Sigmoid colon (tissue), 7 donors: ENCODE data around the gene AFTPH. TPM values are rescaled to one million over a fixed set of nuclear protein-coding genes. Genes with fewer than 3 reads are reported as not detected.

Experiments used
- DNase-seq: peaks from one replicate; pipeline ENCODE4 v3.0.0-alpha.2; 2019
- H3K27ac ChIP-seq, 4 donors: fragments of 200-600 bp; sonication (generic); one replicate each; pipeline ENCODE4 v1.5.1; 2016 to 2019; ENCODE audit warnings: mild to moderate bottlenecking in 1 of 4
- H3K27me3 ChIP-seq, 3 donors: fragments of 200-600 bp; sonication (generic); one replicate each; pipeline ENCODE4 v1.5.1; 2019; ENCODE audit warnings: mild to moderate bottlenecking in 1 of 3
- H3K36me3 ChIP-seq, 4 donors: fragments of 200-600 bp; sonication (generic); one replicate each; pipeline ENCODE4 v1.5.1; 2016 to 2019
- H3K4me1 ChIP-seq, 4 donors: fragments of 200-600 bp; sonication (generic); one replicate each; pipeline ENCODE4 v1.5.1; 2017 to 2019
- H3K4me3 ChIP-seq, 4 donors: fragments of 200-600 bp; sonication (generic); one replicate each; pipeline ENCODE4 v1.5.1; 2017 to 2019; ENCODE audit warnings: mild to moderate bottlenecking in 2 of 4, moderate library complexity in 1 of 4
- H3K9me3 ChIP-seq, 4 donors: fragments of 200-600 bp in 3 of 4; sonication (generic) in 3 of 4; one replicate each; pipeline versions ENCODE4 v1.5.1 to v1.6.1; 2013 to 2019
- CTCF ChIP-seq, 4 experiments: fragments of 450-650 bp in 3 of 4; fragments of 200-600 bp in 1 of 4; IDR thresholded peaks; one replicate each; pipeline ENCODE4 v1.5.1; 2016 to 2019; ENCODE audit warnings: antibody characterized with exemption in 4 of 4, mild to moderate bottlenecking in 3 of 4, moderate library complexity in 2 of 4
- EP300 ChIP-seq, 4 donors: sonication (generic); formaldehyde crosslinking; IDR thresholded peaks; one replicate each; pipeline ENCODE4 v1.6.1; 2017; ENCODE audit warnings: antibody characterized with exemption in 4 of 4
- POLR2A ChIP-seq, 2 donors: fragments of 450-650 bp; IDR thresholded peaks; one replicate each; pipeline ENCODE4 v1.6.1; 2016; ENCODE audit warnings: antibody characterized with exemption in 2 of 2, mild to moderate bottlenecking in 2 of 2, moderate library complexity in 2 of 2
- POLR2AphosphoS5 ChIP-seq, 4 donors: sonication (generic); formaldehyde crosslinking; IDR thresholded peaks; one replicate each; pipeline ENCODE4 v1.6.1; 2017; ENCODE audit warnings: antibody characterized with exemption in 4 of 4
- WGBS, 2 donors: extraction: QIAGEN DNeasy Blood & Tissue Kit; methylation state at CpG; one replicate each; pipeline ENCODE4 v1.1.7; 2013; 5-methylcytosine and 5-hydroxymethylcytosine counted together
- intact Hi-C: fragments of 100-400 bp; cut with DNase I; formaldehyde crosslinking; loops from one replicate; pipeline ENCODE4 v1.15.1; 2023
- polyA plus RNA-seq, 3 donors: library from polyadenylated mRNA; stranded (reverse); fragments of 200-250 nt; gene quantifications; one replicate each; pipeline ENCODE4 v1.2.3, GENCODE V29; 2013
- total RNA-seq, 4 donors: library from RNA; depleted of rRNA; stranded (reverse); fragments of >200 nt; gene quantifications; one replicate each; pipeline ENCODE4 v1.1.0, GENCODE V29; 2016
- donor health status: healthy with polysubstance abuse.
- donor health status: Bipolar disorder and iron deficiency.
- donor health status: healthy.

The AFTPH gene
- total and polyA plus RNA-seq, 7 donors, result 35.7 to 60.1 (median 43.5) TPM

- Histone ChIP-seq H3K4me3 (no peak overlapping the region), H3K36me3 (no peaks in the 10 kb centered on the region), H3K27me3 (no peaks in the 10 kb centered on the region), H3K27ac (no peak overlapping the region), H3K9me3 (no peaks in the 10 kb centered on the region), H3K4me1 (no peaks in the 10 kb centered on the region)
- WGBS, 2 donors, result 87 to 93% methylated on average over 4 of the region's 4 CpGs
- DNase-seq, result no peak
- no peak for TF ChIP-seq POLR2AphosphoS5 (IDR thresholded peaks at IDR 0.05)
- no peak for TF ChIP-seq CTCF (IDR thresholded peaks at IDR 0.05)
- no peak for TF ChIP-seq POLR2A (IDR thresholded peaks at IDR 0.05)
- TF ChIP-seq EP300 (IDR thresholded peaks at IDR 0.05), result no peak
- intact Hi-C loops, result no loop called here
These were observed 21.3 kb upstream of the AFTPH start for GRCh38 chr2:64502860-64503259.

- TF ChIP-seq EP300 (IDR thresholded peaks at IDR 0.05) (no peak), POLR2AphosphoS5 (IDR thresholded peaks at IDR 0.05) (no peak), POLR2A (IDR thresholded peaks at IDR 0.05) (no peak), CTCF (IDR thresholded peaks at IDR 0.05) (no peak)
- Histone ChIP-seq H3K27ac (no peak overlapping the region), H3K27me3 (no peaks in the 10 kb centered on the region), H3K36me3 (no peaks in the 10 kb centered on the region), H3K9me3 (no peaks in the 10 kb centered on the region), H3K4me1 (no peaks in the 10 kb centered on the region), H3K4me3 (no peak overlapping the region)
- no peak for DNase-seq
- intact Hi-C loops, result no loop called here
- WGBS, 2 donors, result 87 to 90% methylated on average over 16 of the region's 16 CpGs
These were observed 19.1 kb upstream of the AFTPH start for GRCh38 chr2:64504774-64505720.

GRCh38 chr2:64506686-64507085 lies 17.4 kb upstream of the AFTPH start:
- Histone ChIP-seq H3K4me1 (no peaks in the 10 kb centered on the region), H3K4me3 (no peak overlapping the region), H3K36me3 (no peaks in the 10 kb centered on the region), H3K27ac (no peak overlapping the region), H3K27me3 (no peaks in the 10 kb centered on the region), H3K9me3 (no peaks in the 10 kb centered on the region)
- 87 to 89% methylated on average over 2 of the region's 2 CpGs for WGBS, 2 donors
- DNase-seq, result no peak
- TF ChIP-seq EP300 (IDR thresholded peaks at IDR 0.05) (no peak), CTCF (IDR thresholded peaks at IDR 0.05) (no peak), POLR2A (IDR thresholded peaks at IDR 0.05) (no peak), POLR2AphosphoS5 (IDR thresholded peaks at IDR 0.05) (no peak)
- intact Hi-C loops, result no loop called here

- no peak for DNase-seq
- TF ChIP-seq EP300 (IDR thresholded peaks at IDR 0.05) (no peak), CTCF (IDR thresholded peaks at IDR 0.05) (no peak), POLR2AphosphoS5 (IDR thresholded peaks at IDR 0.05) (no peak), POLR2A (IDR thresholded peaks at IDR 0.05) (no peak)
- Histone ChIP-seq H3K4me1 (no peaks in the 10 kb centered on the region), H3K9me3 (no peaks in the 10 kb centered on the region), H3K27me3 (no peaks in the 10 kb centered on the region), H3K4me3 (no peak overlapping the region), H3K36me3 (no peaks in the 10 kb centered on the region), H3K27ac (no peak overlapping the region)
- intact Hi-C loops, result no loop called here
- 46 to 59% methylated on average over 1 of the region's 1 CpG for WGBS, 2 donors
These were observed 10.1 kb upstream of the AFTPH start for GRCh38 chr2:64514008-64514407.
